ENCODE data around the gene SAPCD1.
"Not testable (repeated sequence)": the region's sequence is repeated elsewhere in the genome, so short reads cannot be mapped to it uniquely, and the experiment has no call there.

Gene SAPCD1

DNA sequence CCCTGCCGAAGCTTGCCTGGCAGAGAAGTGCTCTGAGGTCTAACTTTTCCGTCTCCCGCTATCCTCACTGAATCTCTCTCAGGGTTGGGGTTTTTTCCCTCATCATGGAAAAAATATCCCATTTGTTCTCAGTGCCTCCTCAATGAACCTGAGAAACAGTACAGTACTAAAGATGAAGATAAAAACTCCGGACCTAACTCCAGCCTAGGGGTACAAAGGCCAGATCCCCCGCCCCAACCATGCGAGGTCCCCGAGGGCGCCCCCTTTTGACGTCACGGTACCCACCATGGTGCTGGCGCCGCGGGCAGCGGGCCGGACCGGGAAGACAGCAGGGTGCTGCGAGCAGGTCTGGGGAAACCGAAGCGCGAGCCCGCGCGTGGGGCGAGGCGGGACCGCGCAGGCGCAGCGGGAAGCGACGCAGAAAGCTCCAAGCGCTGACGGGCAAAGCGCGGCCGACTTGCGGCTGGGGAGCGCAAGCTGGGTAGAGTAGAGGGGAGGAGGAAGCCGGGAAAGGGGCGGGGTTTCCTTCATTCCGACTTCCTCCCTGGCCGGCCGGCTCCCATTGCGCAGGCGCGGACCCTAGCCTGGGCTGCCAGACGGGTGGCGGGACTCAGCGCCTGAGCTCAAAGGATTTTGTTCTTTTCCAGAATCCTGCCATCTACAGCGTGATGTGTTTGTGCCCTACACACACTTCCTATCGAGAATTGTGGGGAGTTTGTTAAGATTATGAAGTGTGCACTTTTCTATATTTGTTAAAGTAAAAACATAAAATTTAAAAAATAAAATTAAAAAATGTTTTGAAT, 44.2 kb downstream of the SAPCD1 start, which contains the start of gene LSM2:
Gene LSM2, minus strand, starts transcription at position 497 of the 803 bp plus-strand sequence. Its CDS starts 209 bp downstream, at position 288.
- DNase-seq, result peak; percentile 80

GRCh38 chr6:31808599-31808998, 46.1 kb downstream of the SAPCD1 start:
- DNase-seq, result not testable (repeated sequence)

DNA sequence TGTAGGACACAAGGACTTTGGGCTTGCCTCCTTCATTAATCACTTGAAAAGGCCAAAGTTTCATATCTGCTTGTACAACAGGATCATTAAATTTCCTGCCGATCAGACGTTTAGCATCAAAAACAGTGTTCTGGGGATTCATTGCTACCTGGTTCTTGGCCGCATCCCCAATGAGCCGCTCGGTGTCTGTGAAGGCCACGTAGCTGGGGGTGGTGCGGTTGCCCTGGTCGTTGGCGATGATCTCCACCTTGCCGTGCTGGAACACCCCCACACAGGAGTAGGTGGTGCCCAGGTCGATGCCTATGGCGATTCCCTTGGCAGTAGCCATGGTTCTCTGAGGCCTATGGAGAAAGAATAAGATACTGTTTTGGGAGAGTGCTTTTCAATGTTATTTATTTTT, 49.2 kb downstream of the SAPCD1 start:
- DNase-seq, result no peak

GRCh38 chr6:31813465-31813849, 51.0 kb downstream of the SAPCD1 start:
- no peak for DNase-seq
